A673 (cell line): ENCODE data around the gene RBFOX1.

Experiments
- CTCF ChIP-seq: fragments of 300-800, 200-600 bp; sonication (generic); conservative IDR thresholded peaks from 2 replicates; pipeline ENCODE4 v1.5.1; 2017; ENCODE audit warnings: low read depth, mild to moderate bottlenecking, antibody characterized with exemption, low read length, moderate library complexity, mixed read lengths
- EZH2 ChIP-seq: fragments of 200-600 bp; sonication (generic); IDR thresholded peaks from 2 replicates; pipeline ENCODE4 v1.6.1; 2017; ENCODE audit warnings: borderline replicate concordance, low read depth, mild to moderate bottlenecking, mixed read lengths, antibody characterized with exemption, low read length; ENCODE audit not compliant: poor library complexity, severe bottlenecking

- TF ChIP-seq CTCF = no peak
- no peak for TF ChIP-seq EZH2
These were observed 414.3 kb downstream of the RBFOX1 start for GRCh38 chr16:7746941-7747340.
